Transverse colon (tissue), 4 donors: Measurements from ENCODE around the gene IBA57.

Source experiments
- POLR2A ChIP-seq: fragments of 450-650 bp; IDR thresholded peaks from one replicate; pipeline ENCODE4 v1.6.1; 2016; ENCODE audit warnings: antibody characterized with exemption, mild to moderate bottlenecking, moderate library complexity
- POLR2AphosphoS5 ChIP-seq, 3 donors: sonication (generic); formaldehyde crosslinking; IDR thresholded peaks; one replicate each; pipeline ENCODE4 v1.6.1; 2016; ENCODE audit warnings: antibody characterized with exemption in 3 of 3
- TF ChIP-seq, protein P1 (sequence below), 5 experiments: fragments of 200-600 bp in 3 of 5; fragments of 450-650 bp in 2 of 5; sonication (generic) in 3 of 5; IDR thresholded peaks; 1 replicate in 2 of 5; 2 replicates in 3 of 5; pipeline ENCODE4 v1.5.1; 2016 to 2017; ENCODE audit warnings: antibody characterized with exemption in 5 of 5, inconsistent platforms in 3 of 5, mild to moderate bottlenecking in 2 of 5, moderate library complexity in 1 of 5

- TF ChIP-seq, protein P1, sequence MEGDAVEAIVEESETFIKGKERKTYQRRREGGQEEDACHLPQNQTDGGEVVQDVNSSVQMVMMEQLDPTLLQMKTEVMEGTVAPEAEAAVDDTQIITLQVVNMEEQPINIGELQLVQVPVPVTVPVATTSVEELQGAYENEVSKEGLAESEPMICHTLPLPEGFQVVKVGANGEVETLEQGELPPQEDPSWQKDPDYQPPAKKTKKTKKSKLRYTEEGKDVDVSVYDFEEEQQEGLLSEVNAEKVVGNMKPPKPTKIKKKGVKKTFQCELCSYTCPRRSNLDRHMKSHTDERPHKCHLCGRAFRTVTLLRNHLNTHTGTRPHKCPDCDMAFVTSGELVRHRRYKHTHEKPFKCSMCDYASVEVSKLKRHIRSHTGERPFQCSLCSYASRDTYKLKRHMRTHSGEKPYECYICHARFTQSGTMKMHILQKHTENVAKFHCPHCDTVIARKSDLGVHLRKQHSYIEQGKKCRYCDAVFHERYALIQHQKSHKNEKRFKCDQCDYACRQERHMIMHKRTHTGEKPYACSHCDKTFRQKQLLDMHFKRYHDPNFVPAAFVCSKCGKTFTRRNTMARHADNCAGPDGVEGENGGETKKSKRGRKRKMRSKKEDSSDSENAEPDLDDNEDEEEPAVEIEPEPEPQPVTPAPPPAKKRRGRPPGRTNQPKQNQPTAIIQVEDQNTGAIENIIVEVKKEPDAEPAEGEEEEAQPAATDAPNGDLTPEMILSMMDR (IDR thresholded peaks at IDR 0.05): no peak
- TF ChIP-seq POLR2A (no peak), POLR2AphosphoS5 (IDR thresholded peaks at IDR 0.05) (no peak)
Measured at GRCh38 chr1:228208831-228209551, 43.4 kb downstream of the IBA57 start.
